ENCODE data around the gene APOF. TPM values are rescaled to one million over a fixed set of nuclear protein-coding genes. Genes with fewer than 3 reads are reported as not detected.
A peak's percentile ranks its signal among the peaks of the same experiment; 100 is the strongest.

Gene APOF
- total RNA-seq, 1 experiment from 2014 or later = not detected

GRCh38 chr12:56317675-56318074 is 45.0 kb downstream of the APOF start:
- Histone ChIP-seq H3K14ac (ENCODE audit: insufficient read depth, low read length) (no peak overlapping the region), H3K23ac (ENCODE audit: insufficient read length, low read depth, low read length) (no peak overlapping the region), H2BK12ac (ENCODE audit: insufficient read length, low read depth, low read length) (no peak overlapping the region), H3K18ac (ENCODE audit: insufficient read length, low read depth, low read length) (no peak overlapping the region), H2AK5ac (ENCODE audit: insufficient read length, low read length) (no peak overlapping the region), H4K20me1 (ENCODE audit: control insufficient read depth, insufficient read depth, insufficient read length) (no peaks in the 10 kb centered on the region), H3K56ac (ENCODE audit: insufficient read length, low read depth, low read length) (no peak overlapping the region), H2BK120ac (ENCODE audit: low read depth, low read length, poor library complexity, severe bottlenecking) (no peak overlapping the region), H2BK20ac (ENCODE audit: low read depth, low read length, poor library complexity, severe bottlenecking) (no peak overlapping the region), H3K4me2 (ENCODE audit: insufficient read depth, insufficient read length, low read length) (no peak overlapping the region), H3K27me3 (ENCODE audit: insufficient read depth, low read length) (no peaks in the 10 kb centered on the region), H4K91ac (ENCODE audit: insufficient read length, low read depth, low read length) (no peak overlapping the region), H2BK15ac (ENCODE audit: low read depth, low read length) (no peak overlapping the region), H2AFZ (ENCODE audit: low read length) (no peak overlapping the region), H3K79me2 (ENCODE audit: insufficient read depth, low read length) (peaks cover 7% of the 10 kb centered on the region; the same call in 1 of the 2 replicates), H4K8ac (replicated peaks; ENCODE audit: insufficient read length, low read depth, low read length) (no peak overlapping the region), H3K4me1 (ENCODE audit: insufficient read depth, low read length) (no peaks in the 10 kb centered on the region), H4K5ac (ENCODE audit: insufficient read length, low read depth, low read length) (no peak overlapping the region), H3K23me2 (ENCODE audit: insufficient read length, low read depth, low read length, poor library complexity, severe bottlenecking) (peaks cover 6% of the 10 kb centered on the region), H3K9me3 (ENCODE audit: control insufficient read depth, low read depth, low read length) (no peaks in the 10 kb centered on the region), H3T11ph (ENCODE audit: low read length) (no peak overlapping the region), H3K4ac (ENCODE audit: low read depth, low read length) (no peak overlapping the region), H3K9ac (ENCODE audit: extremely low read depth, insufficient read length, low read length) (no peak overlapping the region), H3K27ac (ENCODE audit: insufficient read length, low read depth, low read length) (no peak overlapping the region), H2BK5ac (ENCODE audit: insufficient read length, low read length) (no peak overlapping the region), H3K79me1 (ENCODE audit: insufficient read depth, low read depth, low read length, poor library complexity, severe bottlenecking) (peaks cover 7% of the 10 kb centered on the region)
- TF ChIP-seq, protein P1, sequence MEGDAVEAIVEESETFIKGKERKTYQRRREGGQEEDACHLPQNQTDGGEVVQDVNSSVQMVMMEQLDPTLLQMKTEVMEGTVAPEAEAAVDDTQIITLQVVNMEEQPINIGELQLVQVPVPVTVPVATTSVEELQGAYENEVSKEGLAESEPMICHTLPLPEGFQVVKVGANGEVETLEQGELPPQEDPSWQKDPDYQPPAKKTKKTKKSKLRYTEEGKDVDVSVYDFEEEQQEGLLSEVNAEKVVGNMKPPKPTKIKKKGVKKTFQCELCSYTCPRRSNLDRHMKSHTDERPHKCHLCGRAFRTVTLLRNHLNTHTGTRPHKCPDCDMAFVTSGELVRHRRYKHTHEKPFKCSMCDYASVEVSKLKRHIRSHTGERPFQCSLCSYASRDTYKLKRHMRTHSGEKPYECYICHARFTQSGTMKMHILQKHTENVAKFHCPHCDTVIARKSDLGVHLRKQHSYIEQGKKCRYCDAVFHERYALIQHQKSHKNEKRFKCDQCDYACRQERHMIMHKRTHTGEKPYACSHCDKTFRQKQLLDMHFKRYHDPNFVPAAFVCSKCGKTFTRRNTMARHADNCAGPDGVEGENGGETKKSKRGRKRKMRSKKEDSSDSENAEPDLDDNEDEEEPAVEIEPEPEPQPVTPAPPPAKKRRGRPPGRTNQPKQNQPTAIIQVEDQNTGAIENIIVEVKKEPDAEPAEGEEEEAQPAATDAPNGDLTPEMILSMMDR (conservative IDR thresholded peaks at IDR 0.05) = peak; percentile 61
- DNase-seq = no peak
- no peaks in the 10 kb centered on the region for H3K9me3 Mint-ChIP-seq
- 100% methylated on average over 1 of the region's 3 CpGs for WGBS (ENCODE audit: extremely low coverage, insufficient read length, low lambda C conversion rate)
- H3K4me3 Mint-ChIP-seq = peak overlapping the region in 1 of 2 experiments; percentile 33; a peak in 1 of 5 replicates
- no peaks in the 10 kb centered on the region for H3K27me3 Mint-ChIP-seq (ENCODE audit: low read depth)
- H3K4me1 Mint-ChIP-seq = peaks cover 5 to 11% of the 10 kb centered on the region in 2 experiments; a peak in 2 of 4 replicates
- peaks cover 6 to 28% (median 25%) of the 10 kb centered on the region in 3 experiments; a peak in 5 of 7 replicates for H3K36me3 Mint-ChIP-seq (ENCODE audit: insufficient read depth in 1 of 3, low read depth in 3 of 3)
- no peak overlapping the region for H3K27ac Mint-ChIP-seq
